Endometrium (tissue), 2 donors: ENCODE results near the gene ABLIM2.

Experiments
- FAIRE-seq: peaks from 2 replicates; lab custom pipeline; 2012; peaks lifted over from hg19 to GRCh38; lab: Jason Lieb, UNC
- donor health status: control.
- donor health status: control.

The ABLIM2 gene

GRCh38 chr4:8000721-8001491 is 157.7 kb downstream of the ABLIM2 start:
- FAIRE-seq: no peak

DNA sequence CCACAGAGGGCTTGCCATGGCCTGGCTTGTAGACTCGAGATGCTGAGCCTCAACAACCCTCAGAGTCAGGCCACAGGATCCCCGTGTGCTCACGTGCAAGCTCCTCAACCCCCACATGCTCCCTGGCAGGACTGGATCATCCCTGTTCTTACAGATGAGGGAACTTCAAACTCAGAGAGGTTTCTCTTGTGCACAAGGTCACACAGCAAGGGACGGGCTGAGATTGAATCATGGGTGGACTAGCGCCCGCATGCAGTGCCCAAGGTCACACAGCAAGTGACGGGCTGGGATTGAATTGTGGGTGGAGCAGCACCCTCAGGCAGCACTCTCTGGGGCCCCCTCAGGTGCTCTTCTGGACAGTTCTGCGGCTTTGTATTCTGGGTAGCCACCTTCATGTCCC is 158.4 kb downstream of the ABLIM2 start:
- no peak for FAIRE-seq

DNA sequence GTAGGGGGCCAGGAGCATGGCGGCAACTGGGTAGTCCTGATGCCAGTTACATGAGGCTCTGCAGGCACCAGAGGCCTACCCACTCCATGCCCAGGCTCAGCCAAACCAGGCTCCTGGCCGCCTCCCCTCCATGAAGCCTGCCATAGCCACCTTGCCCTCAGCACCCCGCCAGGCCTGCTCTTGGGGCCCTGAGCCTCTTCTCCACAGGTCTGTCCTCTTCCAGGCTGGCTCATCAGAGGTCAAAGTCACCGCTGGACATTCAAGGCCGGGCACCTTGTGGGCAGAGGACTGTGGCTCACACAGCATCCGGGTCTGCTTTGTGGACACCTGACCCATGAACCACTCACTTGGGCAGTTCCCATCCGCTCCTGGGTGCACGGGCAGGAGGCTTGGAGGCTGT is 158.9 kb downstream of the ABLIM2 start:
- no peak for FAIRE-seq

- no peak for FAIRE-seq
These were observed 159.3 kb downstream of the ABLIM2 start for GRCh38 chr4:7999279-7999678.

DNA sequence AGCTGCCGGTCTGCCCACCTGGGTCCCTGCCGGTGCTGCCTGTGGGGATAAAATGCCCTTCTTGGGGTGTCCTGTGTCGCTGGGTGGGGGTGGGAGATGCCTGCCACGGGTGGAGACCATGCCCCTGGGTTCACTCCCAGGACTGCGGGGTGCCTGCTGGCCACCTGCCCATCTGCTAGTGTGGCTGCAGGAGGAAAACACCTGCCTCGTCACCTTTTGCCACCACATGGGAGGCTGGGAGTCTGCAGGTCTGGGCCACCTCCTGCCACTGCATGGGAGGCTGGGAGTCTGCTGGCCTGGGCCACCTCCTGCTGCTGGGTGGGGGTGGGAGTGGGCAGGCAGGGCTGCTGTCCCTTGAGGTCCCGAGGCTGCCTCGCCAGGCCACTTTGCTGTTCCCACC is 160.2 kb downstream of the ABLIM2 start:
- FAIRE-seq: no peak

DNA sequence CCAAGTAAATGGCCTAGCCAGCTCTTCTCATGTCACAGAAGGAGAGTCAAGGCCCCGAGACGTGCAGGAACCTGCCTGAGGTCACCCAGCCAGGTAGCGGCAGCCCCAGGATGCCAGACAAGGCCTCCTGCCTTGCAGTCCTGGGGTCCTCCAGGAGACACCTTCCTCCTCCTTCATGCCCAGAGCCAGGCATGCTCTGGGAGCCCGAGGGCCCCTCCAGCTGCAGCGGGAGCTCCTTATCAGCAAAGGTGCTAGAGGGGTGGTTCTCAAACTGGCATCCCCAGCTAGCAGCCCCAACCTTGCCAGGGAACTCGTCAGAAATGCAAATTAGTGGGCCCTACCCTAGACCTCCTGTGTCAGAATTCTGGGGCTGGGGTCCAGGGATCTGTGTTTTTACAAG is 162.7 kb downstream of the ABLIM2 start:
- FAIRE-seq: no peak

- FAIRE-seq: no peak
These were observed 163.5 kb downstream of the ABLIM2 start for GRCh38 chr4:7995135-7995534.

- FAIRE-seq: no peak
These were observed 164.9 kb downstream of the ABLIM2 start for GRCh38 chr4:7993671-7994070.

GRCh38 chr4:7992846-7993245 is 165.8 kb downstream of the ABLIM2 start:
- FAIRE-seq: no peak

DNA sequence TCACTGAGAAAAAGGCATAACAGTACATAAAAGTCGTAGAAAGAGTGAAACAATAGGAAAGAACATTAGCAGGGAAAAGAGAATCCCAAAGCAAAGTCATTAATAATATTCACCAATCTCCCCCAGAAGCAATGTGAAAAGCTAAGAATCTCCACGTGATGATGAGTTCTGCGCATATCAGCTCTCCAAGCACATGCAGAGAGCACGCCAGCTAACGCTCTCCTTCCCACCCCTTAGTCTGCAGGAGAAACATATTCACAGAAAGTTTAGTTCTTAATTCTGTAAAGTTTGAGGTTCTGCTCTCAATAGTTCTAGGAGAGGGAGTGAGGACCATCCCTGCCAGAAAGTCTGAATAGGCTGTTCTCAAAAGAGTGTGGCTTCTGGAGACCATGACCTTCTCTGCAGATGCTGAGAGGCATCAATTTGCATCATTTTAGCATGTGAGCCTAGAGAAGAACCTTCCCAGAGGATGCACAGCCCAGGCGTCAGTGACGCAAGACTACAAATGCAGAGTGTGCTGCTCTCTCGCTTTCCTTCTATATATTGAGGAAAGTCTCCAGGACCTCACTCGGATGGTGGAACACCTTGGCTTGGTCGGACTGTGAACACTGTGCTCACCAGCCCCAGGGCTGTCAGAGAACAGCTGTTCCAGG is 167.7 kb downstream of the ABLIM2 start:
- no peak for FAIRE-seq

DNA sequence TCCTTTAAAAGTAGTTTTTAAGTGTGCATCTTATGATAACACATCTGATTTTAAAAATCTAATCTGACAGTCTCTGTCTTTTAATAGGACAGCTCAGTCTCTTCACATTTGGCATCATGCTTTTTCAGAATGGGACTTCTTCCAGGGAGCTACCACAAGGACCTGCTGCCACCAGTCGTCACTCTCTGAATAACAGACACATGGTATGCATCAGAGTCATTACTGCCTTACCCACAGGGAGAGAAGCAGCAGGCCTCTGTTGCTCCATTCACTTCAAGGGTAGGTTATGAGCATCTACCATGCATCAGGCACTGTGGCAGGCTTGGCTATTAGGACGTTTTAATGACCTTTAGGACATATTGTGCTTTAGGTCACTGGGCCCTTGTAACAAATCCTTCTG is 169.0 kb downstream of the ABLIM2 start:
- FAIRE-seq: no peak

DNA sequence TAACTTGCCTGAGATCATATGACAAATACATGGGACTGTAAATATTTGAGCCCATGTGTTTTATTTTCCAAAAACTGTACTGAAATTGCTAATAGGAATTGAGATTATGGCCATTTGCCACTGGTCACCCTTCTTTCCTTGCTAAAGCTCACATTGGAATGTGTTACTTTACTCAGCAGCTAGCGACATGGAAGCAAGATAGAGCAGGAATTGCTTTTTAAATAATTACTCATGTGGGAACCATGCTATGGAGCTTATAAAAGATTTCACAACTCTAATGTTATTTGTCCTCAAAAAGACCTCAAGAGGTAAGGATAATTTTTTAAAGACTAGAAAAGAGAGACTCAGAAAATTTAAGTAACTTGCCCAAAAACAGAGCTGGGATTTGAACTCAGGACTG is 170.2 kb downstream of the ABLIM2 start:
- FAIRE-seq: no peak

DNA sequence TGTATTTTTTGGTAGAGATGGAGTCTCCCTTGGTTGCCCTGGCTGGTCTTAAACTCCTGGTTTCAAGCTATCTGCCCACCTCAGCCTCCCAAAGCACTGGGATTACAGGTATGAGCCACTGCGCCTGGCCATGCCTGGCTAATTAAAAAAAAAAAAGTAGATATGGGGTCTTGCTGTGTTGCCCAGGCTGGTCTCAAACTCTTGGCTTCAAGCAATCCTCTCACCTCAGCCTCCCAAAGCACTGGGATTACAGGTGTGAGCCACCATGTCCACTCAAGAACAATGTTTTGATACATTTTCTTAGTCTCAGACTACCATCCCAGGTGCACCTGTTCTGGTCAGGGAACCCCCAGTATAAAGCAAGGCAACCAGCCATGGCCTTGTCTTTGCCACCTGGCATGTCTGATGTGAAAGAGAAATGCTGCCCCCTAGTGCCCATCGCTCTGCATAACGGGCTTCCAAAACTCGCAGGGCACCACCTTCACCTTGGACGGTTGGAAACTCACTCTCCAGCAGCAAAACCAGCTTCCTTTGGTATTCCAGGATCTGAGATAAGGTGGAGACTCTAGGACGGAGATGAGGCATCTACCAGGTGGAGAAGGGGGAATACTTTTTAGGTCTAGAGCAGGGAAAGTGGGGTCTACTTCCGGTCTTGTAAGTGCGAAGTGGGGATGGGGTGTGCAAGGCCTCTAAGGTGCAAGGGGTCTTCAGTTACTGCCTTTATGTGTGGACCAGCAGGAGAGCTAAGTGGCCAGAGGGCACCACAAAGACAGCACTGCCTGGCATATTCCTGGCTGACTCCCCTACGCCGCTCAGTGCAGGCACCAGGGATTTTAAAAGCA is 171.2 kb downstream of the ABLIM2 start:
- no peak for FAIRE-seq

DNA sequence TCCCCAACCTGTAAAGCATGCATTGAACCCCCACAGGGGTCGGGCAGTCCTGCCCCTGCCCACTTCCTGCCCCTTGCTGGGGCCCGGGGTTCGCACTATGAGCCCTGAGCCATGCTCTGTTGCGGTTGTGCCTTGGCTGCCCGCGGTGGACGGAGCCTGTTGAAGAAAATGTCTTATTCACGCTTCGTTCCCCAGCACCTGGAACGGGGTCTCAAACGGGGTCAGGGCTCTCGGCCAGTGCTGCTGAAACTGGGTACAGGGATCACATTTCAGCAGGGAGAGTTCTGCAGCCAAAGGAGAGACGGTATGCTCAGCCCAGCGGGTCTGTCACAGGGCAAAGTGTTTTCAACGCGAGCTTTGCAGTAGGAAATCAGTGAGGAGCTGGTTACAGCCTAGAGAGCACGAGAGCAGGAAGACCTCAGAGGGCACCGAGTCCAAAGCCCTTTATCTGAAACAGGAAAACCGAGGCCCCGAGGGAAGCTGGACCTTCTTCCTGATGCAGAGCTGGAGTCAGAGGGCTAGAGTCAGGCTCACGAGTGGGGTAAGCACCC is 172.6 kb downstream of the ABLIM2 start:
- no peak for FAIRE-seq

GRCh38 chr4:7985072-7985471 is 173.5 kb downstream of the ABLIM2 start:
- FAIRE-seq: no peak

DNA sequence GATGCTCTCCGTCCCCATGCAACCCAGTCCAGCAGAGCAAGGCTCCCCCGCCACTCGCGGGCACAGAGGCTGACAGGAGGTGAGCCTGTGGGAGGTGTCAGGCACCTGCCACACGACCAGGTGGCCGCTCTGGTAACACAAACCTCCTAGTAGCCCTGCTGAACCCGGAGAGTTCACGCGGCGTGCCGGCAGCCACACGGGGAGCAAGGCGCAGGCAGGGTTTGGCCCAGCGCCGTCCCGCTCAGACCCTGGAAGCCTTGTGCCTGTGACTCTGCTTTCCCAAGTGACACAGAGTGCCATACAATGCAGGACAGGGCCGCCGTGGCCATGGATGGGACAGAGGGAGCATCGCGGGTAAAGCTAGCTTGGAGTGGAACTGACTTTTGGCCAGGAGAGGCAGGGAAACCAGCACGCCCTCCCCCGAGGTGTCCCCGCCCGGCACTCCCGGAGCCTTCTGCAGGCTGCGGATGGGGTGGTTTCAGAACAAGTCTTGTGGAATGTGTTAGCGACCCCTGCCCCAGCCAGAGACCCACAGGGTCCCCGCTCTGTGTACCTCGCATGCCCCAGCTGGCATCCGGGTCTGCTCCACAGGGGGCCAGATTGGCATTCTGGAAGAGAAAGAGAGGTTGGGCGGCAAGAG is 174.2 kb downstream of the ABLIM2 start:
- no peak for FAIRE-seq

GRCh38 chr4:7983296-7983695 is 175.3 kb downstream of the ABLIM2 start:
- FAIRE-seq: no peak

- no peak for FAIRE-seq
These were observed 176.7 kb downstream of the ABLIM2 start for GRCh38 chr4:7981738-7982394.

GRCh38 chr4:7980036-7980435 is 178.6 kb downstream of the ABLIM2 start:
- FAIRE-seq: no peak

DNA sequence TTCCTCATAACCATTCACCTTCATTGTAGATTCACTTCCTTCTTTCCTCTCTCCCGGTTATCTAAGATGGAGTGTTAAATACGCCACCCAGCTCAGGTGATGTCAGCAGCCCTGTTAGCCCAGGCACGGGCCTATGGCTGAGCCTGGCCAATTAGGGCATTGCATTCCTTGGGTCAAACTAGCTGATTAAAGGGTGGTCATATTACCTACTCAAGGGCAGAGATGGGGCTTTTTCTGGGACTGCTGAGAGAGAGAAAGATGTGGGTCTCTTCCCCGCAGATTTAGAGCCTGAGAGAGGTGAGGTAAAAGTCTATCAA is 179.0 kb downstream of the ABLIM2 start:
- FAIRE-seq: no peak

DNA sequence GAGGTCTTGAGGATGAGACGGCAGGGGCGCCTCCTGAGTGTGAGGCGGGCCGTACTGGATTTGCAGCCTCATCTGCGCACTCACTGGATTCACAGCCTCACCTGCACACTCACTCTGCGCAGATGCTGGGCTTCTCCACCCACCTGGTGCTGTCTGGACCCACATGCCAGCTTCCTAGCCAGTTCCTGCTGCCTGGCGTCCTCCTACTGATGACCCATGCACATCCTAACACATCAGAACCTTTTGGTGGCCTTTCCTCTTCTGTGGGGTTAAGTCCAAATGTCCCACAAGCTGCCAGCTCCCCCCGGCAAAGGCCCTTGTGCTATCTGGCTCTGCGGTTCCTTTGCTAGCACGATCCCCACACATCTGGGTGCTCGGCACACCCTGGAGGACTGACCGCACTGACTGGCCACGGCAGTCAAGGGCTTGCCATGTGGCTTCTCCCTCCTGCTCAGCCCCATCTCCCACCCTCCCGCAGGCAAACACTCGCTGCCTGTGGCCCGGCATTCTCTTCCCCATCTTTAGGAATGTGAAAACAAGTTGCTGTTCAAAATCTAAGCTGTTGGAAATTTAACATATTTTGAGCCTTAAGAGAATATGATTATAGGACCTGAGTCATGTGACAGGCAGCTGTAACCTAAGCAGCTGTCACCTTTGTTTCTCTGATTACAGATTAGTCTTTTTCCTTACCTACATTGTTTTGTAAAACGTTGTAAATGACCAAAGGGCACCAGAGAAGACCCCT is 179.5 kb downstream of the ABLIM2 start:
- FAIRE-seq: no peak
